GM21367 (cell line): ENCODE measurements around the gene ACBD3.
A peak's percentile ranks its signal among the peaks of the same experiment; 100 is the strongest.

ENCODE experiments used
- ATAC-seq: cut with Tn5 transposase; IDR thresholded peaks from one replicate; pipeline ENCODE4 v1.9.1; 2021; ENCODE audit not compliant: unreplicated experiment

Gene ACBD3

GRCh38 chr1:226202246-226202645 is 15.7 kb upstream of the ACBD3 start:
- no peak for ATAC-seq

- peak; percentile 53 for ATAC-seq
Observed at GRCh38 chr1:226201029-226201593, 14.6 kb upstream of the ACBD3 start.

GRCh38 chr1:226199971-226200370 is 13.4 kb upstream of the ACBD3 start:
- ATAC-seq, result no peak

GRCh38 chr1:226195144-226195543 is 8.6 kb upstream of the ACBD3 start:
- ATAC-seq, result no peak

GRCh38 chr1:226187380-226187779 is 839 bp upstream of the ACBD3 start:
- ATAC-seq, result no peak

- ATAC-seq, result no peak
Observed at GRCh38 chr1:226187019-226187322, 430 bp upstream of the ACBD3 start.

- no peak for ATAC-seq
Observed at GRCh38 chr1:226185141-226186036, 1.2 kb downstream of the ACBD3 start.

- ATAC-seq, result no peak
Observed at GRCh38 chr1:226181996-226182714, 4.4 kb downstream of the ACBD3 start.

GRCh38 chr1:226176870-226177269 is 9.7 kb downstream of the ACBD3 start:
- ATAC-seq, result no peak

GRCh38 chr1:226172589-226172988 is 14.0 kb downstream of the ACBD3 start:
- ATAC-seq, result no peak

- ATAC-seq, result no peak
Observed at GRCh38 chr1:226166341-226166740, 20.2 kb downstream of the ACBD3 start.

- no peak for ATAC-seq
Observed at GRCh38 chr1:226164154-226164553, 22.4 kb downstream of the ACBD3 start.

GRCh38 chr1:226162898-226163297 is 23.6 kb downstream of the ACBD3 start:
- no peak for ATAC-seq

GRCh38 chr1:226158983-226159382 is 27.6 kb downstream of the ACBD3 start:
- no peak for ATAC-seq

GRCh38 chr1:226158457-226158856 is 28.1 kb downstream of the ACBD3 start:
- ATAC-seq, result no peak

- ATAC-seq, result no peak
Observed at GRCh38 chr1:226157761-226158316, 28.7 kb downstream of the ACBD3 start.

- no peak for ATAC-seq
Observed at GRCh38 chr1:226154593-226154992, 31.9 kb downstream of the ACBD3 start.

- no peak for ATAC-seq
Observed at GRCh38 chr1:226149806-226150205, 36.7 kb downstream of the ACBD3 start.

GRCh38 chr1:226148121-226148648 is 38.4 kb downstream of the ACBD3 start:
- ATAC-seq, result no peak

GRCh38 chr1:226144045-226144444 is 42.5 kb downstream of the ACBD3 start:
- ATAC-seq, result no peak

- ATAC-seq, result no peak
Observed at GRCh38 chr1:226135709-226136108, 50.8 kb downstream of the ACBD3 start.
